ENCODE measurements around the gene DPF1.
A peak's percentile ranks its signal among the peaks of the same experiment; 100 is the strongest.
"Not testable (repeated sequence)": the region's sequence is repeated elsewhere in the genome, so short reads cannot be mapped to it uniquely, and the experiment has no call there.

DPF1 gene

DNA sequence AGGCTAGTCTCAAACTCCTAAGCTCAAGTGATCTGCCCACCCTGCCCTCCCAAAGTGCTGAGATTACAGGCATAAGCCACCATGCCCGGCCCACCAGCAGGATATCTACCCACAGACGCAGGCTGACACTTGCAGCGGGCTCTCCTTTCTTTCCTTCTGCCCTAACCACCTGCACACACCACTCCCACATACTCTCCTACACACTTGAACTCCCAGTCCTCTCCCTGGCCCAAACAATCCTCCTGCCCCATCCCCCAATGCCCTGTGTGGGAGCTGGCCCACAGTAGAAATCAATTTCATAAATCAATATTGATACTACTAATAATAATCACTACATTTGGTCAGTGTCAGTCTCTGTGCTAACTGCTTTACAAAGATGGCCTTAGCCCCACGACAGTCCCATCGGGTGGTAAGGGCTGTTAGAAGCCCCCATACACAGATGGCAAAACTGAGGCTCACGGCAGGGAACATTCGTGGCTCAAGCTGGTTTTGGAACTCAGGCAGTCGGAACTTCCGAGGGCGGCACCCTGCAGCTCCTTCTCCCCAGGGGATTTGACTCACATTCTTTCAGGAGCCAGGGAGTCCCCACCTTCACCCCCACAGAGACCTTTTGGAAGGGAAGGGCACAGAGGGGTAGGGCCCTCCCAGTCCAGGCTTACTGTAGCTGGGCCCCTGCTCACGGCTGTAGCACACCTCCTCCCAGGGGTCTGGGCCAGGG is 3.4 kb upstream of the DPF1 start:
- Histone ChIP-seq H3K4me3 (no peak overlapping the region), H3K27ac (no peak overlapping the region)
- DNase-seq (ENCODE audit: low spot score) = no peak
- TF ChIP-seq, protein P1, sequence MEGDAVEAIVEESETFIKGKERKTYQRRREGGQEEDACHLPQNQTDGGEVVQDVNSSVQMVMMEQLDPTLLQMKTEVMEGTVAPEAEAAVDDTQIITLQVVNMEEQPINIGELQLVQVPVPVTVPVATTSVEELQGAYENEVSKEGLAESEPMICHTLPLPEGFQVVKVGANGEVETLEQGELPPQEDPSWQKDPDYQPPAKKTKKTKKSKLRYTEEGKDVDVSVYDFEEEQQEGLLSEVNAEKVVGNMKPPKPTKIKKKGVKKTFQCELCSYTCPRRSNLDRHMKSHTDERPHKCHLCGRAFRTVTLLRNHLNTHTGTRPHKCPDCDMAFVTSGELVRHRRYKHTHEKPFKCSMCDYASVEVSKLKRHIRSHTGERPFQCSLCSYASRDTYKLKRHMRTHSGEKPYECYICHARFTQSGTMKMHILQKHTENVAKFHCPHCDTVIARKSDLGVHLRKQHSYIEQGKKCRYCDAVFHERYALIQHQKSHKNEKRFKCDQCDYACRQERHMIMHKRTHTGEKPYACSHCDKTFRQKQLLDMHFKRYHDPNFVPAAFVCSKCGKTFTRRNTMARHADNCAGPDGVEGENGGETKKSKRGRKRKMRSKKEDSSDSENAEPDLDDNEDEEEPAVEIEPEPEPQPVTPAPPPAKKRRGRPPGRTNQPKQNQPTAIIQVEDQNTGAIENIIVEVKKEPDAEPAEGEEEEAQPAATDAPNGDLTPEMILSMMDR (IDR thresholded peaks at IDR 0.05) = no peak

DNA sequence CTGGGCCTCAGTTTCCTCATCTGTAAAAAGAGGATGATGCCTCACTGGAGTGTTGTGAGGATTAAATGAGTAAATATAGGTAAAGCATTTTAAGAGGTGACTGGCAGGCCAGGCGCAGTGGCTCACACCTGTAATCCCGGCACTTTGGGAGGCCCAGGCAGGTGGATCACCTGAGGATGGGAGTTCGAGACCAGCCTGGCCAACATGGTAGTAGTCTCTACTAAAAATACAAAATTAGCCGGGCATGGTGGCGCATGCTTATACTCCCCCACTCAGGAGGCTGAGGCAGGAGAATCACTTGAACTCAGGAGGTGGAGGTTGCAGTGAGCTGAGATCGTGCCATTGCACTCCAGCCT is 819 bp upstream of the DPF1 start:
- H3K27ac ChIP-seq; DNase-seq (ENCODE audit: low spot score); H3K4me3 ChIP-seq: not testable (repeated sequence)

DNA sequence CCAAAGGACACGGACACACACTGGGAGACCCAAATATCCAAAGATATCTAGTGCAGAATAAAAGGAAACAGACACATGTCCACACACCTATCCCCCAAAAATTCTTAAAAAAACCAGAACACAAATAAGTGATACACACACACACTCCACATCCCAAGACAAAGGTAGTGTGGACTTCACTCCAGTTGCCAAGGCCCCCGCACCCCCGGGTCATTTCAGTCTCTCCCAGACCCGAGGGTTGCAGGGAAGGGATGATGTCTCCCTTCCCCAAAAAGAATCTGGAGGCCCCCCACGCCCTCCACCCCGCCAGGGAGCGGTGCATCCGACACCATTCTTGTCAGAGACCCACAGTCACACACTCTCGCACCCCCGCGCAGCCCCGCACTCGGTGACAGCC is 407 bp downstream of the DPF1 start:
- no peak for DNase-seq (ENCODE audit: low spot score)
- Histone ChIP-seq H3K4me3 (peak overlapping the region; percentile 66), H3K27ac (no peak overlapping the region)
- TF ChIP-seq, protein P1 (IDR thresholded peaks at IDR 0.05) = no peak

DNA sequence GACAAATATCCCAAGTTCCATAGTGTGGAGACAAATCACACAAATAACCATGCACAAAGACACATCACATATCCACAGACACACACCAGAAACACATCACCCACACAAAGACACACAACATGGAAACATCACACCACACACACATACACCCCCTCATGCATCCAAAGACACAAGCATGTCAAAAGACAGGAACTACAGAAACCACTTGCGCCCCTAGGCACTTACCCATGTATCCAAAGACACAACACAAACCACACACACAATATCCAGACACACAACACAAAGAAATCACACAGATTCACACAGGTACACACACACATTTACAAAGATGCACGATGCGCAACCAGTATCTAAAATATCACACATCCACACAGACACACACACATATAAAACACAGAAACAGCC is 901 bp downstream of the DPF1 start:
- DNase-seq (ENCODE audit: low spot score) = no peak
- TF ChIP-seq, protein P1 (IDR thresholded peaks at IDR 0.05) = no peak
- Histone ChIP-seq H3K27ac (no peak overlapping the region), H3K4me3 (no peak overlapping the region)

DNA sequence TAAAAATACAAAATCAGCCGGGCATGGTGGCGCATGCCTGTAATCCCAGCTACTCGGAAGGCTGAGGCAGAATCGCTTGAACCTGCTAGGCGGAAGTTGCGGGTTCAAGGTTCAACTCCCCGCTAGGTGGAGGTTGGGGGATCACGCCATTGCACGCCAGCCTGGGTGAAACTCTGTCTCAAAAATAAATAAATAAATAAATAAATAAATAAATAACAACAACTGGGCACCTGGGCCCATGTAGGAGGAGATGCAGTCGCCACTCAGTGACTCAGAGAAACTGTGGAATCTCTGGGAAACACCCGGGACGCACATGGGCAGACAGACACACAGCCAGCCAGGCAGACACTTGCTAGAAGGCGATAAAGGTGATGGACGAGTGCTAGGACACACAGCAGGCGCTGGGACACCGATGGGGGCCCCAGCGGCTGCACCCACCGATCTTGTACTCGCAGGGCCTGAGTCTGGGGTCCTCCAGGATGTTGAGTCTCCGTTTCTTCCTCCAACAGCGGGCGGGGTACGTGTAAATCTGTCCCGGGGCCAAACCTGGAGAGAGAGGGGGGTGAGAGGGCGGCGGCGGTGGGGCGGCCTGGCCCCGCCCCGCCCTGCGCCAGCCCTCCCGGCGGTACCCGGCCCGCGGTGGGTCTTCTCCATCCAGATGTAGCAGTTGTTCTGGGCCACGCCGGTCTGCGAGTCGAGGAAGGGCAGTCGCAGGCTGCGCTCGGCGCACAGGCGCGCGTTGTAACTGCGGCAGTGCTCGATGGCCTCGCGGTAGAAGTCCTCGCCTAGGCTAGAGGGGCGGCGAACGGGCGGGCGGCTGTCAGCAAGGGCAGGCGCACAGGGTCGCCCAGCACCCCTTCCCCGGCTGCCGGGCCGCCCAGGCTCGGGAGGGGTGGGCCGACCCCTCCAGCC is 1.8 kb downstream of the DPF1 start:
- TF ChIP-seq, protein P1 (IDR thresholded peaks at IDR 0.05) = no peak
- H3K4me3 ChIP-seq = no peak overlapping the region
- no peak for DNase-seq (ENCODE audit: low spot score)
- no peak overlapping the region for H3K27ac ChIP-seq

DNA sequence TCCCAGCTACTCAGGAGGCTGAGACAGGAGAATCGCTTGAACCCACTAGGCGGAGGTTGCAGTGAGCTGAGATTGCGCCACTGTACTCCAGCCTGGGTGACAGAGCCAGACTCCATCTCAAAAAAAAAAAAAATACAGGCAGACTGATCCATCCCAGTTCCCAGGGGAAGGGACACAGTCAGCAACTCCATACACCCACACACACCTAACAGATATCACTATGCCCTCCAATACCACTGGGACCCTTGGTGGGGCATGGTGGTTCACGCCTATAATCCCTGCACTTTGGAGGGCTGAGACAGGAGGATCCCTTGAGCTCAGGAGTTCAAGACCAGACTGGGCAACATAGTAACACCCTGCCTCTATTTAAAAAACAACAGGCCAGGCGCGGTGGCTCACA is 2.6 kb downstream of the DPF1 start:
- Histone ChIP-seq H3K27ac (no peak overlapping the region), H3K4me3 (no peak overlapping the region)
- DNase-seq (ENCODE audit: low spot score) = no peak
- TF ChIP-seq, protein P1 (IDR thresholded peaks at IDR 0.05) = no peak

DNA sequence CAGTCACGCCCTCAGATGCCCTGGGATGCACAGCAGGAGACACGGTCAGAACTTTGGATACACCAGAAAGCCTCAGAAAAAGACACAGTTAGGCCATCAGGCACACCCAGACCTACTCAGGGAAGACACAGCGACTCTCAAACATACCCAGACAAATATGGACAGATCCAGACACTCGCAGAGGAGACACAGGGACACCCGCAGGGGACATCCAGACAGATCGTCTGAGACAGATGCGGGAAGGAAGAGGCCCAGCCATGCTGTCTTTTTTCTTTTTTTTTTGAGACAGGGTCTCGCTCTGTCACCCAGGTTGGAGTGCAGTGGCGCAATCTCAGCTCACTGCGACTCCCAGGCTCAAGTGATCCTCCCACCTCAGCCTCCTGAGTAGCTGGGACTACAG is 4.8 kb downstream of the DPF1 start:
- H3K4me3 ChIP-seq = no peak overlapping the region
- no peak for DNase-seq (ENCODE audit: low spot score)
- TF ChIP-seq, protein P1 (IDR thresholded peaks at IDR 0.05) = no peak
- no peak overlapping the region for H3K27ac ChIP-seq
